Neuronal stem cell (in vitro differentiated cells): ENCODE measurements around the gene GNL1.
A peak's percentile ranks its signal among the peaks of the same experiment; 100 is the strongest.

ENCODE experiments used
- DNase-seq: peaks from one replicate; pipeline ENCODE4 v3.0.0-alpha.2; 2013; ENCODE audit warnings: low spot score
- H2AFZ ChIP-seq: one replicate; pipeline ENCODE4 v1.6.1; 2013; ENCODE audit warnings: mild to moderate bottlenecking, low read length, inconsistent platforms
- H2AK5ac ChIP-seq: 2 replicates; pipeline ENCODE4 v1.6.1; 2013; ENCODE audit warnings: low read depth, mild to moderate bottlenecking, inconsistent platforms, low read length, moderate library complexity, mixed read lengths
- H2BK120ac ChIP-seq: 2 replicates; pipeline ENCODE4 v1.6.1; 2013; ENCODE audit warnings: low read depth, mild to moderate bottlenecking, inconsistent platforms, low read length, moderate library complexity, mixed read lengths
- H2BK12ac ChIP-seq: one replicate; pipeline ENCODE4 v1.6.1; 2013; ENCODE audit warnings: low read length, inconsistent platforms
- H2BK15ac ChIP-seq: 2 replicates; pipeline ENCODE4 v1.6.1; 2013; ENCODE audit warnings: mild to moderate bottlenecking, low read length, inconsistent platforms, mixed read lengths
- H2BK5ac ChIP-seq: one replicate; pipeline ENCODE4 v1.6.1; 2013; ENCODE audit warnings: inconsistent platforms, mild to moderate bottlenecking, low read length, moderate library complexity
- H3K14ac ChIP-seq: one replicate; pipeline ENCODE4 v1.6.1; 2013; ENCODE audit warnings: low read length, inconsistent platforms
- H3K18ac ChIP-seq: 2 replicates; pipeline ENCODE4 v1.6.1; 2013; ENCODE audit warnings: low read length, inconsistent platforms
- H3K23ac ChIP-seq: 2 replicates; pipeline ENCODE4 v1.6.1; 2013; ENCODE audit warnings: low read depth, mild to moderate bottlenecking, mixed read lengths, low read length, inconsistent platforms; ENCODE audit not compliant: poor library complexity
- H3K27ac ChIP-seq: replicated peaks from 3 replicates; pipeline ENCODE4 v1.5.1; 2013; ENCODE audit warnings: low read length, inconsistent platforms
- H3K27me3 ChIP-seq, 3 experiments: 2 replicates each; pipeline ENCODE4 v1.6.1; 2013; ENCODE audit warnings: low read length in 3 of 3, mild to moderate bottlenecking in 2 of 3, inconsistent platforms in 1 of 3, low read depth in 1 of 3, mixed read lengths in 1 of 3, moderate library complexity in 1 of 3; ENCODE audit not compliant: control insufficient read depth in 3 of 3, insufficient read depth in 3 of 3
- H3K36me3 ChIP-seq, 2 donors: replicated peaks in 1 of 2; 2 replicates each; pipeline ENCODE4 v1.6.1; 2013; ENCODE audit warnings: low read length in 2 of 2; ENCODE audit not compliant: control insufficient read depth in 2 of 2, insufficient read depth in 2 of 2
- H3K4ac ChIP-seq: 2 replicates; pipeline ENCODE4 v1.6.1; 2013; ENCODE audit warnings: inconsistent platforms, mild to moderate bottlenecking, low read length, moderate library complexity
- H3K4me1 ChIP-seq, 2 donors: 1 replicate in 1 of 2; 2 replicates in 1 of 2; pipeline ENCODE4 v1.6.1; 2013; ENCODE audit warnings: low read length in 2 of 2, low read depth in 1 of 2; ENCODE audit not compliant: control insufficient read depth in 2 of 2, insufficient read depth in 1 of 2
- H3K4me2 ChIP-seq: one replicate; pipeline ENCODE4 v1.6.1; 2013; ENCODE audit warnings: mild to moderate bottlenecking, low read length, inconsistent platforms; ENCODE audit not compliant: insufficient read depth, poor library complexity, severe bottlenecking
- H3K4me3 ChIP-seq, 2 donors: 2 replicates each; pipeline ENCODE4 v1.5.1; 2013; ENCODE audit warnings: low read length in 2 of 2, mild to moderate bottlenecking in 2 of 2, inconsistent platforms in 1 of 2, moderate library complexity in 1 of 2
- H3K79me1 ChIP-seq: one replicate; pipeline ENCODE4 v1.6.1; 2013; ENCODE audit warnings: low read depth, mild to moderate bottlenecking, inconsistent platforms, low read length, moderate library complexity
- H3K9ac ChIP-seq: one replicate; pipeline ENCODE4 v1.6.1; 2013; ENCODE audit warnings: mild to moderate bottlenecking, low read depth, low read length, inconsistent platforms; ENCODE audit not compliant: poor library complexity
- H3K9me3 ChIP-seq, 2 donors: replicated peaks in 1 of 2; 2 replicates each; pipeline versions ENCODE3 to v1.6.1; 2013; ENCODE audit warnings: low read length in 2 of 2, mild to moderate bottlenecking in 2 of 2, inconsistent platforms in 1 of 2, low read depth in 1 of 2, mixed read lengths in 1 of 2, moderate library complexity in 1 of 2; ENCODE audit not compliant: control insufficient read depth in 2 of 2, insufficient read depth in 1 of 2
- H4K8ac ChIP-seq: one replicate; pipeline ENCODE4 v1.6.1; 2013; ENCODE audit warnings: low read depth, mild to moderate bottlenecking, inconsistent platforms, low read length, moderate library complexity
- H4K91ac ChIP-seq: one replicate; pipeline ENCODE4 v1.6.1; 2013; ENCODE audit warnings: low read length, low read depth, mild to moderate bottlenecking, inconsistent platforms; ENCODE audit not compliant: poor library complexity
- WGBS, 2 donors: extraction: QIAGEN DNeasy Blood & Tissue Kit; methylation state at CpG; one replicate each; pipeline ENCODE4 v1.1.7; 2013; ENCODE audit warnings: missing lambda C conversion rate in 2 of 2, mixed read lengths in 1 of 2; ENCODE audit not compliant: insufficient read length in 2 of 2, insufficient replicate concordance in 1 of 2; ENCODE audit errors: extremely low coverage in 2 of 2; 5-methylcytosine and 5-hydroxymethylcytosine counted together

GNL1 gene

DNA sequence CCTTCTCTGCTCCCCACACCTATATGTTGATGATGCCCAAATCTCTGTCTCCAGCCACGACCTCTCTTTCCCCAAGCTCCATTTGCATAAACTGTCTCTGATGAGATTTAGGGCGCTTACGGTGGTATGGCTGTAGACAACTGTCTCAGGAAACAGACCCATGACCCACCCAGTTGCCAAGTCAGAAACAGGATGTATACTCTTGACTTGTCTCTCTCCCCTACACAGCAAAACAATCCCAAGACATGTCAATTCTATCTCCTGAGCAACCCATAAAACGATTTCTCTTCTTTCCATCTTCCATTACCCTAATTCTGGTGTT, 13.9 kb downstream of the GNL1 start:
- Histone ChIP-seq H3K23ac (no peak overlapping the region), H2BK120ac (no peak overlapping the region), H3K18ac (no peak overlapping the region), H2BK15ac (no peak overlapping the region), H3K9me3 (no peaks in the 10 kb centered on the region), H2BK5ac (no peak overlapping the region), H3K14ac (no peak overlapping the region), H2AK5ac (no peak overlapping the region), H3K79me1 (no peaks in the 10 kb centered on the region), H4K8ac (no peak overlapping the region), H3K4ac (no peak overlapping the region), H3K27me3 (no peaks in the 10 kb centered on the region), H3K9ac (no peak overlapping the region), H3K27ac (no peak overlapping the region), H4K91ac (no peak overlapping the region), H2BK12ac (no peak overlapping the region), H3K36me3 (peaks cover 6 to 24% of the 10 kb centered on the region in 2 donors), H3K4me1 (no peaks in the 10 kb centered on the region), H2AFZ (no peak overlapping the region), H3K4me3 (no peak overlapping the region), H3K4me2 (no peak overlapping the region)
- WGBS, 2 donors: 100% methylated on average over 1 of the region's 4 CpGs; no CpG with 5 or more reads in 1 of the 2 donors
- DNase-seq: no peak

GRCh38 chr6:30541515-30542403, 14.5 kb downstream of the GNL1 start:
- peak; percentile 84 for DNase-seq
- Histone ChIP-seq H3K4me3 (peak overlapping the region; percentile 29 to 47), H2AK5ac (no peak overlapping the region), H3K27ac (no peak overlapping the region), H3K23ac (no peak overlapping the region), H3K9me3 (no peaks in the 10 kb centered on the region), H2AFZ (peak overlapping the region; percentile 82), H4K8ac (no peak overlapping the region), H2BK12ac (no peak overlapping the region), H3K4me1 (no peaks in the 10 kb centered on the region), H3K9ac (no peak overlapping the region), H3K14ac (no peak overlapping the region), H2BK15ac (no peak overlapping the region), H2BK5ac (no peak overlapping the region), H3K79me1 (no peaks in the 10 kb centered on the region), H3K18ac (no peak overlapping the region), H3K27me3 (no peaks in the 10 kb centered on the region), H4K91ac (no peak overlapping the region), H3K4me2 (peak overlapping the region; percentile 41), H3K4ac (no peak overlapping the region), H3K36me3 (peaks cover 2 to 18% of the 10 kb centered on the region in 2 donors), H2BK120ac (no peak overlapping the region)
- WGBS, 2 donors: no CpG with 5 or more reads among the region's 23 CpGs

DNA sequence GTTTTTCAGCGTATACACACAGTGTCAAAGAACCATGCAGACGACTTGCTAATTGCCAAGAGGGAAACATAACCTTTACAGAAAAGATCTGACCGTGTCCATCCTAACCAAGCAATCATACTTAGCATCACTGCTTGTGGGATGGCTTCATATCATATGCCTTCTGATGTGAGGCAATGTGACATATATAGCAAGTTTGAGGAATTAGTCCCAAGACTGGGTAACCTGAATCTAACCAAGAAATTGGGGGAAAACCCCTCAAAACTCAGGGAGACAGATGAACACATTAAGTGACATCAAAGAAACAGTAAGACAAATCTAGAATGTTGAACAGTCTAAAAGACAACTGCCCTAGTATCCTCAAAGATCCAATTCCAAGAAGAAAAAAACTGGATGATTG, 18.4 kb downstream of the GNL1 start:
- Histone ChIP-seq H3K4me1 (no peaks in the 10 kb centered on the region), H2BK15ac (no peak overlapping the region), H3K27ac (no peak overlapping the region), H3K14ac (no peak overlapping the region), H3K9me3 (no peaks in the 10 kb centered on the region), H3K27me3 (no peaks in the 10 kb centered on the region), H2BK120ac (no peak overlapping the region), H2BK12ac (no peak overlapping the region), H2AFZ (no peak overlapping the region), H2BK5ac (no peak overlapping the region), H3K23ac (no peak overlapping the region), H3K36me3 (no peaks in the 10 kb centered on the region), H3K18ac (no peak overlapping the region), H4K91ac (no peak overlapping the region), H3K4ac (no peak overlapping the region), H2AK5ac (no peak overlapping the region), H4K8ac (no peak overlapping the region), H3K4me2 (no peak overlapping the region), H3K4me3 (no peak overlapping the region), H3K9ac (no peak overlapping the region), H3K79me1 (no peaks in the 10 kb centered on the region)
- no peak for DNase-seq
- no CpG with 5 or more reads among the region's 3 CpGs for WGBS, 2 donors

GRCh38 chr6:30533460-30534294, 22.6 kb downstream of the GNL1 start:
- H3K27ac ChIP-seq: no peak overlapping the region
- H3K36me3 ChIP-seq: no peaks in the 10 kb centered on the region
- no peak overlapping the region for H2BK5ac ChIP-seq
- no peak overlapping the region for H2BK12ac ChIP-seq
- H4K91ac ChIP-seq: no peak overlapping the region
- no peak overlapping the region for H3K23ac ChIP-seq
- no peak overlapping the region for H3K14ac ChIP-seq
- no CpG with 5 or more reads among the region's 15 CpGs for WGBS, 2 donors
- no peak overlapping the region for H3K4ac ChIP-seq
- H3K9ac ChIP-seq: no peak overlapping the region
- H3K27me3 ChIP-seq: no peaks in the 10 kb centered on the region
- H3K18ac ChIP-seq: no peak overlapping the region
- no peaks in the 10 kb centered on the region for H3K4me1 ChIP-seq
- H2AK5ac ChIP-seq: no peak overlapping the region
- no peak overlapping the region for H2BK15ac ChIP-seq
- no peak overlapping the region for H4K8ac ChIP-seq
- H3K4me3 ChIP-seq: no peak overlapping the region
- no peak overlapping the region for H3K4me2 ChIP-seq
- no peaks in the 10 kb centered on the region for H3K79me1 ChIP-seq
- H2BK120ac ChIP-seq: no peak overlapping the region
- H2AFZ ChIP-seq: no peak overlapping the region
- no peak for DNase-seq
- H3K9me3 ChIP-seq: no peaks in the 10 kb centered on the region
